Measurements from ENCODE around the gene RNPC3. TPM values are rescaled to one million over a fixed set of nuclear protein-coding genes. Genes with fewer than 3 reads are reported as not detected.
"Not testable (repeated sequence)": the region's sequence is repeated elsewhere in the genome, so short reads cannot be mapped to it uniquely, and the experiment has no call there.

RNPC3 gene
- total and polyA plus RNA-seq, 11 donors: 8.6 to 30.9 (median 16.3) TPM

DNA sequence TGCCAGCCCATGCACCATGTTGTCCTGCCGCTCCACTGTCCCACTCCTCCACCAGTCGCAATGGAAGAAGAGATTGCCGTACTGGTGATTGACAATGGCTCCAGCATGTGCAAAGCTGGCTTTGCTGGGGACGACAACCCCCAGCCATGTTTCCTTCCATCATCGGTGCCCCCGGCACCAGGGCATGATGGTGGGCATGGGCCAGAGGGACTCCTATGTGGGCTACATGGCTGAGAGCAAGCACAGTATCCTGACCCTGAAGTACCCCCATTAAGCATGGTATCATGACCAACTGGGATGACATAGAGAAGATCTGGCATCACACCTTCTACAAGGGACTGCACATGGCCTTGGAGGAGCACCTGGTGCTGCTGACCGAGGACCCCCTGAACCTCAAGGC is 44.0 kb downstream of the RNPC3 start:
- Histone ChIP-seq H3K9me3 (no peaks in the 10 kb centered on the region), H3K4me1 (no peaks in the 10 kb centered on the region), H3K27ac (no peak overlapping the region), H3K27me3 (no peaks in the 10 kb centered on the region), H3K4me3 (no peak overlapping the region), H3K36me3 (peaks cover 0 to 63% (median 13%) of the 10 kb centered on the region in 9 donors)
- DNase-seq: peak in 1 of 5 donors; percentile 14
- WGBS, 4 donors: 90 to 99% (median 97%) methylated on average over 7 of the region's 7 CpGs
- ATAC-seq: peak in 1 of 4 donors; percentile 22
- TF ChIP-seq POLR2A (IDR thresholded peaks at IDR 0.05): no peak
- TF ChIP-seq, protein P1, sequence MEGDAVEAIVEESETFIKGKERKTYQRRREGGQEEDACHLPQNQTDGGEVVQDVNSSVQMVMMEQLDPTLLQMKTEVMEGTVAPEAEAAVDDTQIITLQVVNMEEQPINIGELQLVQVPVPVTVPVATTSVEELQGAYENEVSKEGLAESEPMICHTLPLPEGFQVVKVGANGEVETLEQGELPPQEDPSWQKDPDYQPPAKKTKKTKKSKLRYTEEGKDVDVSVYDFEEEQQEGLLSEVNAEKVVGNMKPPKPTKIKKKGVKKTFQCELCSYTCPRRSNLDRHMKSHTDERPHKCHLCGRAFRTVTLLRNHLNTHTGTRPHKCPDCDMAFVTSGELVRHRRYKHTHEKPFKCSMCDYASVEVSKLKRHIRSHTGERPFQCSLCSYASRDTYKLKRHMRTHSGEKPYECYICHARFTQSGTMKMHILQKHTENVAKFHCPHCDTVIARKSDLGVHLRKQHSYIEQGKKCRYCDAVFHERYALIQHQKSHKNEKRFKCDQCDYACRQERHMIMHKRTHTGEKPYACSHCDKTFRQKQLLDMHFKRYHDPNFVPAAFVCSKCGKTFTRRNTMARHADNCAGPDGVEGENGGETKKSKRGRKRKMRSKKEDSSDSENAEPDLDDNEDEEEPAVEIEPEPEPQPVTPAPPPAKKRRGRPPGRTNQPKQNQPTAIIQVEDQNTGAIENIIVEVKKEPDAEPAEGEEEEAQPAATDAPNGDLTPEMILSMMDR (IDR thresholded peaks at IDR 0.05): no peak
- intact Hi-C loops (cut with DNase I): no loop called here

DNA sequence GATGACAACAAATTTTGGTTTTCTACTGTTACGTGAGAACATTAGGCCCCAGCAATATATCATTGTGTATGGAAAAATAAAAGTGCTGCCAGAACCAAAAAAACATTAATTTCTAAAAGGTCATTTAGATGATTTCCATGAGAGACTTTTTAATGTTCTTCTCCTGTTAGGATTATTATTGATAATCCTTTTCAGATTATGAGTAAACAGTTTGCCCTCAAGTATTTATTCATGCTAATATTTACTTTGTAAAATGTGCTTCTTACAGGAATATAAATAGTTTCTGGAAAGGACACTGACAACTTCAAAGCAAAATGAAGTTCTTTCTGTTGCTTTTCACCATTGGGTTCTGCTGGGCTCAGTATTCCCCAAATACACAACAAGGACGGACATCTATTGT is 45.8 kb downstream of the RNPC3 start, which contains the start of gene AMY2B:
Gene AMY2B, plus strand, starts transcription at position 301 of the 400 bp plus-strand sequence. Its CDS starts 14 bp downstream, at position 315.
- H3K4me1 ChIP-seq; H3K9me3 ChIP-seq; H3K27ac ChIP-seq; H3K4me3 ChIP-seq; DNase-seq; ATAC-seq; intact Hi-C loops (cut with DNase I); H3K27me3 ChIP-seq: not testable (repeated sequence)
- WGBS, 4 donors: 89 to 99% (median 96%) methylated on average over 2 of the region's 2 CpGs
- H3K36me3 ChIP-seq: peaks cover 0 to 71% (median 20%) of the 10 kb centered on the region in 9 donors

DNA sequence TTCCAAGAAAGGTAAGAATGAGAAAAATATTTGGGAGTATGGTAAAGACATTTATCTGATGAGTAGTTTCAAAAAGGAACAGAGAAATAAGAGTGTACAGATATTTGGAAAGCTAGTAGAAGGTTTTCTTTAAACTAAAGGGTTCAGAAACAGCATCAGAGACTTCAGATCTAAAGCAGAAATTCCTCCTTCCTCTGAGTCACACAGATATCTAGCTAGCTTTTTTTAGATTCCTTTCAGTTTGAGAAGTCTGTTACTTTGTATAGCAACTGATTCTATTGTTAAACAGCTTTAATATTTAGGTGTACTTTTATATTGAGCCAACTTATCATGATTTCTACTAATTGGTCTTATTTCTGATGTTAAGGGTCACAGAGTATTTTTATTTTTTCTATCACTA is 50.6 kb downstream of the RNPC3 start:
- Histone ChIP-seq H3K27ac (no peak overlapping the region), H3K9me3 (no peaks in the 10 kb centered on the region), H3K4me1 (no peaks in the 10 kb centered on the region), H3K27me3 (no peaks in the 10 kb centered on the region), H3K4me3 (no peak overlapping the region), H3K36me3 (peaks cover 0 to 63% (median 5%) of the 10 kb centered on the region in 9 donors)
- intact Hi-C loops (cut with DNase I): no loop called here
- ATAC-seq (no peak), DNase-seq (no peak)
- no peak for TF ChIP-seq POLR2A (IDR thresholded peaks at IDR 0.05)
- TF ChIP-seq, protein P1 (IDR thresholded peaks at IDR 0.05): no peak

DNA sequence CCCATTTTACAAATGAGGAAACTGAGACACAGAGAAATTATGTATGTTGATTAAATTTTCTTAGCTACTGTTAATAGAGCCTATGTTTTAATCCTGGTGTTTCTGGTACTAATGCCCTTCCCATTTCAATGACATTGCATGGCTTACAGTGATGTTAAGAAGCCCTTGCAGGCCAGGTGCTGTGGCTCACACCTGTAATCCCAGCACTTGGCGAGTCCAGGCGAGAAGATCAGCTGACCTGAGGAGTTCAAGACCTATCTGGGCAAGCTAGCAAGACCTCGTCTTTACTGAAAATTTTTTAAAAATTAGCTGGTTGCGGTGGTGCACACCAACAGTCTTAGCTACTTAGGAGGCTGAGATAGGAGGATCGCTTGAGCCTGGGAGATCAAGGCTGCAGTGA is 51.3 kb downstream of the RNPC3 start:
- WGBS, 4 donors: 92 to 99% (median 95%) methylated on average over 3 to 5 of the region's 5 CpGs
- H3K27ac ChIP-seq; H3K27me3 ChIP-seq; H3K9me3 ChIP-seq; intact Hi-C loops (cut with DNase I); DNase-seq; H3K4me3 ChIP-seq; H3K4me1 ChIP-seq; ATAC-seq: not testable (repeated sequence)
- peaks cover 0 to 61% (median 5%) of the 10 kb centered on the region in 9 donors for H3K36me3 ChIP-seq

DNA sequence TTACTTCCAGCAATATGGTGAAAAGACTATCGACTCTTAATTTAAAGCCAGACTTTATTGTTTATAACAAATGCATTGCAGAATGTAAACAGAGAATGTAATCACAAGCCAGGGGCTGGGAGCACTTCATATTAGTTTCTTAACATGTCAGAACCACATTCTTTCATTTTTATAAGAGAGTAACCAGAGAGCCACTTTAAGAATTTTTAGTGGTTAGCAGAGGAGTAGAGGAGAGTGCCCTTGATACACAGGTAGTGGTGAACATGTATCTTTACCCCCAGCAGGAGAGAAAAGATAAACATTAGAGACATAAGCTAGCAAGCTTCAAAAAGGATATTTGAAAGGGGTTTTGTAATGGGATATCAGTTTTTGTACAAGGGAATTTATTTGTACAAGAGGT is 57.0 kb downstream of the RNPC3 start:
- H3K36me3 ChIP-seq: peaks cover 0 to 29% (median 0%) of the 10 kb centered on the region in 9 donors
- DNase-seq (no peak), ATAC-seq (no peak)
- intact Hi-C loops (cut with DNase I): no loop called here
- no peaks in the 10 kb centered on the region for H3K4me1 ChIP-seq
- no peaks in the 10 kb centered on the region for H3K9me3 ChIP-seq
- H3K4me3 ChIP-seq: no peak overlapping the region
- H3K27me3 ChIP-seq: no peaks in the 10 kb centered on the region
- WGBS, 4 donors: 90 to 96% (median 95%) methylated on average over 1 of the region's 1 CpG
- H3K27ac ChIP-seq: no peak overlapping the region
- TF ChIP-seq, protein P1 (IDR thresholded peaks at IDR 0.05): no peak
- TF ChIP-seq POLR2A (IDR thresholded peaks at IDR 0.05): no peak

All from heart left ventricle (tissue), 16 donors.